Measurements from ENCODE around the gene TXNDC15. TPM values are rescaled to one million over a fixed set of nuclear protein-coding genes. Genes with fewer than 3 reads are reported as not detected.

TXNDC15 gene
- total RNA-seq, 1 experiment from 2014 or later: 31.3 TPM

GRCh38 chr5:134938030-134938429 is 63.9 kb downstream of the TXNDC15 start:
- DNase-seq: no peak
- Histone ChIP-seq H3K27me3 (ENCODE audit: insufficient read depth, low read length) (no peaks in the 10 kb centered on the region), H3T11ph (ENCODE audit: low read length) (no peak overlapping the region), H3K23ac (ENCODE audit: insufficient read length, low read depth, low read length) (no peak overlapping the region), H4K5ac (ENCODE audit: insufficient read length, low read depth, low read length) (no peak overlapping the region), H3K23me2 (ENCODE audit: insufficient read length, low read depth, low read length, poor library complexity, severe bottlenecking) (no peaks in the 10 kb centered on the region), H3K4ac (ENCODE audit: low read depth, low read length) (no peak overlapping the region), H3K79me1 (ENCODE audit: insufficient read depth, low read depth, low read length, poor library complexity, severe bottlenecking) (no peaks in the 10 kb centered on the region), H3K18ac (ENCODE audit: insufficient read length, low read depth, low read length) (no peak overlapping the region), H2BK120ac (ENCODE audit: low read depth, low read length, poor library complexity, severe bottlenecking) (no peak overlapping the region), H3K27ac (ENCODE audit: insufficient read length, low read depth, low read length) (no peak overlapping the region), H3K56ac (ENCODE audit: insufficient read length, low read depth, low read length) (no peak overlapping the region), H4K20me1 (ENCODE audit: control insufficient read depth, insufficient read depth, insufficient read length) (no peaks in the 10 kb centered on the region), H3K9ac (ENCODE audit: extremely low read depth, insufficient read length, low read length) (no peak overlapping the region), H2AFZ (ENCODE audit: low read length) (no peak overlapping the region), H2BK5ac (ENCODE audit: insufficient read length, low read length) (no peak overlapping the region), H2BK12ac (ENCODE audit: insufficient read length, low read depth, low read length) (no peak overlapping the region), H3K4me1 (ENCODE audit: insufficient read depth, low read length) (no peaks in the 10 kb centered on the region), H4K91ac (ENCODE audit: insufficient read length, low read depth, low read length) (no peak overlapping the region), H2AK5ac (ENCODE audit: insufficient read length, low read length) (no peak overlapping the region), H3K4me2 (ENCODE audit: insufficient read depth, insufficient read length, low read length) (no peak overlapping the region), H4K8ac (replicated peaks; ENCODE audit: insufficient read length, low read depth, low read length) (no peak overlapping the region), H2BK15ac (ENCODE audit: low read depth, low read length) (no peak overlapping the region), H2BK20ac (ENCODE audit: low read depth, low read length, poor library complexity, severe bottlenecking) (no peak overlapping the region), H3K79me2 (ENCODE audit: insufficient read depth, low read length) (no peaks in the 10 kb centered on the region; the same call in 1 of the 2 replicates), H3K9me3 (ENCODE audit: control insufficient read depth, low read depth, low read length) (no peaks in the 10 kb centered on the region), H3K14ac (ENCODE audit: insufficient read depth, low read length) (no peak overlapping the region)
- no peaks in the 10 kb centered on the region for H3K27me3 Mint-ChIP-seq (ENCODE audit: low read depth)
- H3K27ac Mint-ChIP-seq: no peak overlapping the region
- no peaks in the 10 kb centered on the region for H3K9me3 Mint-ChIP-seq
- TF ChIP-seq CTCF (conservative IDR thresholded peaks at IDR 0.05): no peak
- H3K4me3 Mint-ChIP-seq: no peak overlapping the region
- WGBS (ENCODE audit: extremely low coverage, insufficient read length, low lambda C conversion rate): no CpG with 5 or more reads among the region's 6 CpGs
- peaks cover 0 to 18% (median 6%) of the 10 kb centered on the region in 3 experiments; a peak in 5 of 7 replicates for H3K36me3 Mint-ChIP-seq (ENCODE audit: insufficient read depth in 1 of 3, low read depth in 3 of 3)
- peaks cover 5 to 7% of the 10 kb centered on the region in 2 experiments for H3K4me1 Mint-ChIP-seq
